HG03280 (cell line): ENCODE measurements around the gene APOBEC3G.

Source experiments
- ATAC-seq: cut with Tn5 transposase; IDR thresholded peaks from one replicate; pipeline ENCODE4 v1.9.1; 2021; ENCODE audit warnings: mild to moderate bottlenecking, moderate library complexity; ENCODE audit not compliant: unreplicated experiment

Gene APOBEC3G

DNA sequence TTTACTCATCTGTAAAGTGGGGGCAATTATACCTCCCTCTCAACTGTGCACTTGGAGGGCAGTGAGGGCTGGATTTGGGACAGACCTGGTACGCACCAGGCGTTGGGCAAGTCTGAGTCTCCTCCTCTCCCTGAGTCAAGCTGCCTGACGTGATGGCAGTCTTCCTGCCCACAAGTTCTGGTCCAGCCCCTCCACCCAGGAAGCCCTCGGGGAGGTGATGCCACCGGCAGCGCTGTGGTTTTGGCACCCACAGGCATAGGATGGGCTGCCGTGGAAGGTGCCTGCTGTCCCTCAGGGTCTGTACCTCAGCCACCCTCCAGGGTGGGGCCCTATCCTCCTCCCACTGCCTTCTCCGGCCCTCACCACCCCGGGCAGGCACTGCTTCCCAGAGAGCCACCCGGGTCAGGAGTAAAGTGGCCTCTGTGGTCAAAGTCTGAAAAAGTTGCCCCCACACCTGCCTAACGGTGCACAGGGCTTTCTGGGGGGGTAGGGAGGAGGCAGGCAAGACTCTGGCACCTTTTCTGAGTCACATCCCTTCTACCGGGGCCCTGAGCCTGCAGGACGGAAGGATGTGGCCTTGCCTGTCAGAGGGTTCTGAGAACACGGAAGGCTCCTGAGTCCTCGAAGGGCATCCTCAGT lies 13.5 kb downstream of the APOBEC3G start:
- ATAC-seq: no peak

DNA sequence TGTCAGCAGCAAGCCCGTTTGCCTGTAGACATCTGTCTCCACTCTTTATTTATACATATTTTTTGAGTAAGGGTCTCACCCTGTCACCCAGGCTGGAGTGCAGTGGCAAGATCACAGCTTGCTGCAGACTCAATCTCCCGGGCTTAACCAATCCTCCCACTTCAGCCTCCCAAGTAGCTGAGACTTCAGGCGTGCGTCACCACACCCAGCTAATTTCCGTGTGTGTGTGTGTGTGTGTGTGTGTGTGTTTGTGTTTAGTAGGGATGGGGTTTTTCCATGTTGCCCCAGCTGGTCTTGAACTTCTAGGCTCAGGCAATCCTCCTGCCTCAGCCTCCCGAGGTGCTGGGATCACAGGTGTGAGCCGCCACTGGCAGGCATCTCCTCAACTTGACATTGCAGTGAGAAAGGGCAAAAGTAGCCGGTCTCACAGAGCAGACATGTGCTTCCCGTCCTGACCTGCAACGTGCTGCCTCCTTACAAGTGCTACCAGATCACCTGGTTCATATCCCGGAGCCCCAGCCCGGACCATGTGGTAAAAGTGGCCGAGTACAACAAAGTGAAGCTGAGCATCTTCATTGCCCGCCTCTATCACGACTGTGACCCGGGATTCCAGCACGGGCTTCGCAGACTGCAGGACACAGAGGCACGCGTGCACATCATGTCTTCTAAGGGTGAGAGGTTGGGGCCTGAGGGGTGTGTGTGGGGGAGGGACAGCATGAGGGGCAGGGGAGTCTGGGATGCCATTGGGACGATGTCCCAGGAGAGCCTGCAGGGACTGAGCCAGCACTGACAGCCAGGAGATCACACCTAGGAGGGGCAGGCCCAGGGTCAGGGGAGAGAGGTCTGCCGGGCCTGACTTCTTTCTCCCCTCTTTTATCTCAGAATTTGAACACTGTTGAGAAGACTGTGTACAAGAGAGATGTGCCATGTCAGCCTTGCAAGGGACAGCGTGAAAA lies 14.3 kb downstream of the APOBEC3G start:
- ATAC-seq: no peak

DNA sequence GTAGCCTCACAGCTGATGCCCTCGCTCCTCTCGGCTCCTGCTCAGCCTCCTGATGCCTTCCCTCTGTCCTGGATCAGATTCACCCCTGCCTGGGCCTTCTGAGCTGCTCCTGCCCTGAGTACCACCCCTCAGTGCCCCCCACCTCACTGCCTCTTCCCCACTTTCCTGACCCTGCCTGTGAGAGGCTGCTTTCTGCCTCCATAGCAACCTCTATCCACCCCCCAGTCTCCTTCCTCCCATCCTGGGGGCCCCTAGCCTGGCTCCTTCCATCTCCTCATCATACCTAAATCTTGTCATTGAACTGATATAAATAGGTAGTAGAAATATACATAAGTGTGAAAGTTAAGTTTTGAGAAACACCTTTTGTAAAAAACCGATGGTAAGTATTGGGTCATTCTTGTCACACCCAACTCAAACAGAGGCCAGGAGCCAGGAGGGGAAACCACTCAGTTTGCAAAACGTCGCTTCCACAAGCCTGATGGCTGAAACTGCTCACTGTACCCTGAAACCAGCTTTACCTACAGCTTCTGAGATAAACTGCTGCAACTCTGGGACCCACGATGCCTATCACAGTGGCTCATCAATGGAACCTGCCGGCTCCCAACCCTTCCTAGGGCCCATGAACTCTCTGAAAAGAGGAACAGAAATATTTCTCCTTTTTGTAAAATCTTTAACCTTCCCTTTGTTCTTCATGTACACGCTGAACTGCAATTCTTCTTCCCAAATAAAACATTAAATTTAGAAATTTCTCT lies 15.2 kb downstream of the APOBEC3G start:
- ATAC-seq: no peak

DNA sequence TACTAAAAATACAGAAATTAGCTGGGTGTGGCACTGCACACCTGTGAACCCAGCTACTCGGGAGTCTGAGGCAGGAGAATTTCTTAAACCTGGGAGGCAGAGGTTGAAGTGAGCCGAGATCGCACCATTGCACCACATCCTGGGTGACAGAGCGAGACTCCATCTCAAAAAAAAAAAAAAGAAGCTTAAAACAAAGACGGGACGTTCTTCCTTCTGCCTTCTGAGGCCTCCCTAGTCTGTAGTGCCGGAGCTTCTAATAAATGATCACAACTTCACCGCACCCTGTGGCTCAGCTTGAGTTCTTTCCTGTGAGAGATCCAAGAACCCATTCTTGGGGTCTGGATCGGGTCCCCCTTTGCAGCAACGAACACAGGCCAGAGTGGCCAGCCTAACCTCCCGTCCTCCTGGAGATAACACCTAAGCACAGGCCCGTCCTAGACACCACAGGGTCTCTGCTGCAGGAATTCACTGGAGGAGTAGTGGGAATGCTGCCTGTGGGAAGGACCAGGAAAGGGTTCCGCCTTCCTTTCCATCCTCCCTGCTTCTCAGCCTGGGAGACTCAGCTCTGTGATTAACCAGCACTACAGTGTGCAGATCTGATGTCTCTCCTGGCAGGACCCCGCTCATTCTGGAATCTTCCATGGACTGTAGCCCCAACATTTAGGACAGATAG lies 17.8 kb downstream of the APOBEC3G start:
- no peak for ATAC-seq

DNA sequence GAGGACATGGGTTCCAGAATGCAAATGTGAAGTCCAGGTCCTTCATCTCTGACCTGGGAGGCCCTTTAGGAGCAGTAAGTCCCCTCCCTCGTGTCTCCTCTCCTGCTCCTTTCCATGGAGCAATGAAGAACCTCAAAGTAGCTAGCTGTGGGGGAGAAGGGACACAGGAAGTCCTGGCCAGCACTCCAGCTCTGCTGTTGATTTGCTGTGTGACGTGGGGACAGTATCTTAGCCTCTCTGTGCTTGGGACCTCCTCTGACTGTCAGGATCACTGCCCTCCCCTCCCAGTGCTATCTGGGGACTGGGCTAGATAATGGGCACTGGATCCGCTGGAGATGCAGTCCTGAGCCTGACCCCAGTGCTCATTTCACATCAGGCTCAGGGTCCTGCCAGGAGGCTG lies 18.9 kb downstream of the APOBEC3G start:
- ATAC-seq: no peak

DNA sequence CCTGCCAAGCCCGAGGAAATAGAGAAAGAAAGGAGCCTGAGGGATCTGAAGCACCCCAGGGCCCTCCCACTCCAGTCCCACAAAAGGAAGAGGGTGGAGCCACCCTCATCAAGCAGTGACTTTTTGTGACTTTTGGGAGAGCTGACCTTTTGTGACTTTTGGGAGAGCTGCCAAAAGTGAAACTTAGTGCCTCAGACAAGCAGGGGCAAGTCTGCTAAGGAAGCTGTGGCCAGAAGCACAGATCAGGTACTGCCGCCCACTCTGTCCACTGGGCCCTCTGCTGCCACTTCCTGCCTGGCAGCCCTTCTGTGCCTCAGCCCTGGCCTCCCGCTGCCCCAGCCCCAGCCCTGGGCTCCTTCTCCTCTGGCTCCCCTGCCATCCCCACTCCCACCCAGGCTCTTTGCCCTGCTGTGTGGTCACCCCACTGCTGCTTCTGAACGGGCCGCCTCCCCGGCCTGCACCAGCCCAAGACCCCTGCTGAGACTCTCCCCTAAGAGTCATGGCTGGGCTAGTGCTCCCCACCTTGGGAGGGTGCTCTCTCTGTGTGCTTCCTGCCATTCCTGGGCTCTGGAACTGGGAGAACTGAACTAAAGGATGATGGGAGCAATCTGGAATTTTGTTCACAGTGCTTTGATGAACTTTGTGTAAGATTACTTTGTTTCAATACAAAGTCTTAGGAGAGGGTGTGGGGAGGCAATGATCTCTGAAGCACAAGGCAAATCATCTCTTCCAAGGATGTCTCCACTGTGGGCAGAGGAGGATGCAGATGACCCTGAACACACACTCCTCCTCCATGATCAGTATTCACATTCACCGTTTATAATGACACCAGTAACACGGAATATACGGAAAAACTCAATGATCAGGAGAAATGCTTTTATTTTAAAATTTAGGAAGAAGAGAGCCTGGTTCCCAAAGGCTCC lies 20.3 kb downstream of the APOBEC3G start, which contains the start of gene APOBEC3H:
Gene APOBEC3H (plus strand): TSS at position 147 of the 923 bp plus-strand sequence. CDS start 3,035 bp downstream, outside the sequence.
- ATAC-seq: peak; percentile 36

DNA sequence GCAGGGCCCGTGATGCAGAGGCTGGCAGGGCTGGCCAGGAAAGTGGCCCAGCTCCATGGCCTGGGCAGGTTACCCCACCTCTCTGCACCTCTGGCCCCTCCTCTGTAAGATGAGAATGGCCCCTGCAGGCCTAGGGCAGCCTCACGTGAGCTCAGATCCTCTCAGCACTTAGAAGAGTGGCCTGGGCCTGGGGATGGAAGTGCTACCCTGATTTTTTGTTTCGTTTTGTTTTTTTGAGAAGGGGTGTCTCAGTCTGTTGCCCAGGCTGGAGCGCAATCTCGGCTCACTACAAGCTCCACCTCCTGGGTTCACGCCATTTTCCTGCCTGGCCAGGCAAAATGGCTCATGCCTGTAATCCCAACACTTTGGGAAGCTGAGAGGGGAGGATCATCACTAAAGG lies 21.0 kb downstream of the APOBEC3G start:
- no peak for ATAC-seq

DNA sequence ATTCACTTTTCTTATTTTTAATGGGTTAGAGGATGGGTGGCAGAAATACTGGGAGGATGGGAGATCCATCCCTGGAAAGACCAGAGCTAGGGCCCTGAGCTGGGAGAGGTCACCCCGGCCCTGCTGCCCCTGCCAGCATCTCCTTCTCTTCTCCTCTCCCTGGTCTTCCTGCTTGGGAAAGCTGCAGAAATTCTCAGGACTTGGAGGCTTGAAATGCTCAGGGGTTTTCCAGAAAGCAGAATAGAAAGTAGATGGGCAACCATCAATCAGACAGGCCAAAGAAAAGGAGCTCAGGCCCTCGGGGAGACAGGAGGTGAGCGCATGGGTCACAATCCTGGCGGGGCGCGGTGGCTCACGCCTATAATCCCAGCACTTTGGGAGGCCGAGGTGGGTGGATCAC lies 21.5 kb downstream of the APOBEC3G start:
- no peak for ATAC-seq

DNA sequence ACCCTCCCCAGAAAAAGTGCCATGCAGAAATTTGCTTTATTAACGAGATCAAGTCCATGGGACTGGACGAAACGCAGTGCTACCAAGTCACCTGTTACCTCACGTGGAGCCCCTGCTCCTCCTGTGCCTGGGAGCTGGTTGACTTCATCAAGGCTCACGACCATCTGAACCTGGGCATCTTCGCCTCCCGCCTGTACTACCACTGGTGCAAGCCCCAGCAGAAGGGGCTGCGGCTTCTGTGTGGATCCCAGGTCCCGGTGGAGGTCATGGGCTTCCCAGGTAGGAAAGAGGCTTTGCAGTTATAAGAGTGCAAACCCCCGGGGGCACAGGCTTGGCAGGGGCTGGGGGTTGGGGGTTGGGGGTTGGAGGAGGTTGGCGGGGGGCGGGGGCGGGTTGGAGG lies 24.2 kb downstream of the APOBEC3G start:
- no peak for ATAC-seq

DNA sequence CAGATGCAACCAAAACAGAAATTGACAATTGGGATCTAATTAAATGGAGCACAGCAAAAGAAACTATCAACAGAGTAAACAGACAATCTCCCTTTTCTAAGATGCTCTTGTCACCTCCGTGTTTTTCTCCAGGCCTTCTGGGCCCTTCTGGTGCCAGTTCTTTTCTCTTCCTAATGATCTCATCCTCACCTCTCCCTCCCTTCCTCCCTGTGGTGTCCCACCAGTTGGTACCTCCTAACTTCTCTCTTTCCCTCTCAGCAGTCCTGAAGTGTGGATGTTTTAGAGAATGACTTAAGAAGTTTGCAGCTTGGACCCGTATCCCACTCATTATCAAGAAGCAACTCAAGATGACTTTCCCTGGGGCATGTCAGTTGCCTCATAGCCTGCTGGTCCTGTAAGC lies 26.4 kb downstream of the APOBEC3G start:
- no peak for ATAC-seq

DNA sequence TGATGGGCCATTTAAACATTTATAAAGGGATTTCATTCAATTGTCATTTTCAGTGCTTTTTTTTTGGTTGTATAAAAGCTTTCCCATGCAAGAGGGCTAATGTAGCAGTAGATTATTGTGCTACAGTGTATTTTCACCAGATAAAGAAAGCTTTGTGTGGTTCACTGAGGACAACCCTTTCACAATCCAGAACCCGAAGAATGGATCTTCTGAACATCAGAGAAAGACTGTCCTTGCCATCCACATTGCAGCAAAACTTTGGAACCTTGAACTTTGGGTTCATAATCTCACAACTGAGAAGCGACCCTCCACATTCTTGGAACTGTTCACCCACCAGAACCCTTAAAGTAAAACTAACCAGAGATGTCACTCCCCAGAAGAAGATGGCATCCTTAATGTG lies 29.3 kb downstream of the APOBEC3G start:
- ATAC-seq: no peak

DNA sequence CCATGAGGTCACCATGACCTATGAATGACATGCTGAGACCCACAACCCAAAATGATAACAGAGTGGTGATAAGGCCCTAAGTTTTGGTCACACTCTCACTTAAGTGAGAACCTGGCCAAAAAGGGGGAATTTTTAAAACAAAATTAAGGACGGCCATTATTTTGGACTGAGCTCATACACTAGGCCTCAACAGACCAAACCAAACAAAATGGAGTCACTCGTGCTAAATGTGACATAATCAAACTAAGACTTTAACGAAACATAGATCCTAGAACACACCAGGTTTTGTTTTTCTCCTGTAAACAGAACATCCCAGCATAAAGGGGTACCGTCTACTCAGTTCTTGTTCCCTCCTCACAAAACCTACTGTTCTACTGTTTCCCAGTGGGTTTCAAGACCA lies 31.4 kb downstream of the APOBEC3G start:
- no peak for ATAC-seq

DNA sequence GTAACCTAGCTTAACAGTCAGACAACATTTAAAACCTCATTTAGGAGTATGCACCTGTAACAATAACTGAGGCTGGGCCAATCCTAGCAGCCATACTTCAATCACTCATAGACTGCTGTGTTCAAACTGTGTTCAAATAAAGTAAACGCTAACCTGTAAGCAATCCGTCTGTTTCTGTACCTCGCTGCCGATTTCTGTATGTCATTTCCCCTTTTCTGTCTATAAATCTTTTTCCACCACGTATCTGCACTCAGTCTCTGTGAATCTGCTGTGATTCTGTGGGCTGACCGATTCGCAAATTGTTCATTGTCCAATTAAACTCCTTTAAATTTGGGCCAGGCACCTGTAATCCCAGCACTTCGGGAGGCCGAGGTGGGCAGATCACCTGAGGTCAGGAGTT lies 32.3 kb downstream of the APOBEC3G start:
- no peak for ATAC-seq

DNA sequence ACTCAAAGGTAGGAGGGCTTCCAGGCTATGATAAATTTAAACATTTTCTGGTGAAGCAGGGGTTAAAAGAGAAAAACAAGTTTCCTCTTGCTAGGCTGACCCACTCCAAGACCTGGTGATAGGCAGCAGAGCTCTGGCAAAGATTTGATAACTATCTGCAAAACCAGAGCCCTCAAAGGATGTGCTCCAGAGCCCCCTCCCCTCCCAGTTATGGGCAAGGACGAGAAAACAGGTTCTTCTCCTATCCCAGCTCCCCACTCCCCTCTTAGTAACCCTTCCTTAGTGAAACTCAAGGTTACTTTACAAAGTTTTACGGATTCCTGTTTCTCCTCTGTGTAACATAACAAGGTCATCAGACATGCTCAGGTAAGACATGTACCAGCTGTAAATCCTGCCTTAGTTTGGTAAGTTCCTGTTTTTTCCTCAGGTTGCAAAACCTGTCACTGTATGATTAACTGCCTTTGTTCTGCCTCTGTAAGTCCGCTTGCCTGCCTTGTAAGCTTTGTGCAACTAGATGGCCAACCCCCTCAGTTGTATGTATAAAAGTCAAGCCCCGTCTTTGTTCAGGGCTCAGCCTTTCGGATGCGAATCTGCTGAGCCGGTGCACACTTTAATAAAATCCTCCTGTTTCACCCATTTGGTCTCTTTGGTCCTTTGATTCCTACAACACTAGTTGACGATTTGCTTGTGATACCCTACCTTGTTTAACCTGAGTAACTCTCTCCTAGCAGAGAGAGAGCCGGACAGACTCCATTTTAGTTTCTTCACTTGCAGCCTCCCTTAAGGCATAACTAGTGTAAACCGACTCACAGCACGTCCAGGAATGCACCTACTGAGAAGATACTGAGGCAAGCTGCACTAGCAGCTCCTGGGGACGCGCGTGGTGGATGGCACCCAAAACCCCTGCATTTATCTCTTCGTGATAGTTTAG lies 33.8 kb downstream of the APOBEC3G start:
- no peak for ATAC-seq

DNA sequence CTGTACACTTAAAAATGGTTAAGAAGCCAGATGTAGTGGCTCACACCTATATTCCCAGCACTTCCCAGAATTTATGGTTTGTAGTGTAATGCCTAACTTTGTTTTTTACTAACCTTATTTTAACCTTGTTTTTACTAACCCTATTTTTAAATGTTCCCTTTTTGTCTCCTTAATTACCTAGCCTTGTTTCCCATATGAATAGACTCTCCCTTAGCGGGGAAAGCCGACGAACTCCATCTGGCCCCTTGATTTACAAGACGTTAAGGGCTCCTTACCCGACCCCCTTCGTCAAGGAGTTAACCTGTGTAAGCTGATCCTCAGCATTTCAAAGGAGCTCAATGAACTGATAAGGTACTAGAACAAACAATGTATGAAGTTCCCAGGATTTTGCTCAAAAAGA lies 37.0 kb downstream of the APOBEC3G start:
- ATAC-seq: no peak

DNA sequence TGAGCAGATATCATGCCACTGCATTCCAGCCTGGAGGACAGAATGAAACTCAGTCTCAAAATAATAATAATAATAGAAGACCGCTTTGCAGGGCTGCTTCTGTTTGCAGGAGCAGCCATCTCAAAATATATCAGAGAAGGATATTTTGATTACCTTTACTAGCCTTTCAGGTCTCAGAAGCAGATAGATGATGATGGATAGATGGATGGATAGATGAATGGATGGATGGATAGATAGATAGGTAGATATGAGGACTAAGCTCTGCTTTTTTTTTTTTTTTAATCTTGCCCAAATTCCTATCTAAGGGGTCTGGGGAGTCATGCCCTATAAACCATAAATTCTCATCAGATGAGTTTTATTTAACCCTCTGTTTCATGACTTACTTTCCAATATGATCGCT lies 38.5 kb downstream of the APOBEC3G start:
- ATAC-seq: no peak

DNA sequence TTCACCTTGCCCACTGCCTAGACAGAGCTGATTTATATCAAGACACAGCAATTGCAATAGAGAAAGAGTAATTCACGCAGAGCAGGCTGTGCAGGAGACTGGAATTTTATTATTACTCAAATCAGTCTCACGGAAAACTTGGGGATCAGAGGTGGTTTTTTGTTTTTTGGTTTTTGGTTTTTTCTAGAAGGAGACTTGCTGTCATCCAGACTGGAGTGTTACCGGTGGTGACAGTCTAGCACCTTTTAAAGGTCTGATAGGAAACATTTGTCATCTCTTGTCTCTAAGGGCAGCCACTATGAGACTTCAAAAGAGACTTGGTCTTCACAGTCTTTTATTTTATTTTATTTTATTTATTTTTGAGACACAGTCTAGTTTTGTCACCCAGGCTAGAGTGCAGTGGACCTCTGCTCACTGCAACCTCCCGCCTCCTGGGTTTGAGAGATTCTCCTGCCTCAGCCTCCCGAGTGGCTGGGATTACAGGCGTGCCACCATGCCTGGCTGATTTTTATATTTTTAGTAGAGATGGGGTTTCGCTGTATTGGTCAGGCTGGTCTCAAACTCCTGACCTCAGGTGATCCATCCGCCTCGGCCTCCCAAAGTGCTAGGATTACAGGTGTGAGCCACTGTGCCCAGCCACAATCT lies 39.0 kb downstream of the APOBEC3G start:
- ATAC-seq: no peak

DNA sequence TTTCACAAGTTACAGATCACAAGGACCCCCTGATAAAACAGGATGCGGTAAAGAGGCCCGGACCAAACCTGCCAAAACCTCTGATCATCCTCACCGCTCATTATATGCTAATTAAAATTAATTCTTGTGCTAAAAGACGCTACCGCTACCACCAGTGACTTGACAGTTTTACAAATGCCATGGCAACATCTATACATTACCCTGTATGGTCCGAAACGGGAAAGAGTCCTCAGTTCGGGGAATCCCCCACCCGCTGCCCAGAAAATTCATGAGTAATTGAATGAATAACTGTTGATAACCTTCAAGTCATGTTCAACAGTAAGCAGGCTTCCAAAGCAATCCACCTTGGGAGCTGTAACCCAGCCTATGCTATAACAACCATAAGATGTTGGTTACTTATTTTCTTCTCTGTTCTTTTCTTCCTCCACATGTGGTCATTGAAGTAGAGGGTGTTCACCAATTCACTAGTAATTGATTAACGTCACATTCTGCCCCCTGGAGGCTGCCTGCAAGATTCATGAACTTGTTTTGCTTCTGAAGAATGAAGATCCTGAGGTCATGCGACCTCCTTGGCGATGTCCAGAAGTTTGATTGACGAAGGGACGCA lies 40.6 kb downstream of the APOBEC3G start:
- peak; percentile 45 for ATAC-seq
